Keratinocyte (primary cell): ENCODE measurements around the gene FBLN1.

Source experiments
- EZH2 ChIP-seq: IDR thresholded peaks from one replicate; pipeline ENCODE4 v1.6.1; 2012; ENCODE audit warnings: inconsistent platforms, mild to moderate bottlenecking, low read length, moderate library complexity
- TF ChIP-seq, protein P1 (sequence below), 3 experiments: IDR thresholded peaks in 1 of 3; conservative IDR thresholded peaks in 1 of 3; optimal IDR thresholded peaks in 1 of 3; 2 replicates in 2 of 3; 3 replicates in 1 of 3; pipeline versions ENCODE3 to v1.5.1; 2011; ENCODE audit warnings: low read length in 3 of 3, mild to moderate bottlenecking in 3 of 3, moderate library complexity in 2 of 3, control low read depth in 1 of 3, inconsistent platforms in 1 of 3; ENCODE audit not compliant: insufficient read depth in 2 of 3; ENCODE audit errors: extremely low read depth in 1 of 3

DNA sequence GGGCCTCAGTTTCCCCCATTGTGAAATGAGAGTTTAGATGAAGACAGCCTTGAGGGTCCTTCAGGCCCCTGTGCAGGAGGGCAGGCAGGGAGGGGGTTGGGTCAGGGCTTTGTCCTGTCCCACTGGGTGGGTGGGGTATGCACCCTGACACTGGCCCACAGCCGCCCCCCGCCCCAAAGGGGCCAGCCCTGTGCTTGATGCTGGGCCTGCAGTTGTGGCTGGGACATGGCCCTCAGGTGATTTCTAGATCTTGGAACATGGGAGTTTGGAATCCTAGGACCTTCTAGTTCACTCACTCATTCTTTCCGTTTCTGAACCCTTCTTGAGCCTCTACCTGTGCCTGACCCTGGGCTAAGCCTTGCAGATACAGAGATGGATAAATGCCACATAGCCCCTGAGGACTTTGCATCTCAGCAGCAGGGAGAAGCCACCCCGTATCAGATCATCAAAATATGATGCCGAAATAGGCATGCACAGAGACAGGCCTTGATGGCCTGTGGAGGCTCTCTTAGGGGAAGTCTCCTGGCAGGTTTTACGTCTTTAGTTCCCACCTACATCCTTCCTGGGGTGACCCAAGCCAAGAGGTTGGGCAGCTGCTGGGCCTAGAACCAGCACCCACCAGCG is 76.0 kb downstream of the FBLN1 start:
- TF ChIP-seq, protein P1, sequence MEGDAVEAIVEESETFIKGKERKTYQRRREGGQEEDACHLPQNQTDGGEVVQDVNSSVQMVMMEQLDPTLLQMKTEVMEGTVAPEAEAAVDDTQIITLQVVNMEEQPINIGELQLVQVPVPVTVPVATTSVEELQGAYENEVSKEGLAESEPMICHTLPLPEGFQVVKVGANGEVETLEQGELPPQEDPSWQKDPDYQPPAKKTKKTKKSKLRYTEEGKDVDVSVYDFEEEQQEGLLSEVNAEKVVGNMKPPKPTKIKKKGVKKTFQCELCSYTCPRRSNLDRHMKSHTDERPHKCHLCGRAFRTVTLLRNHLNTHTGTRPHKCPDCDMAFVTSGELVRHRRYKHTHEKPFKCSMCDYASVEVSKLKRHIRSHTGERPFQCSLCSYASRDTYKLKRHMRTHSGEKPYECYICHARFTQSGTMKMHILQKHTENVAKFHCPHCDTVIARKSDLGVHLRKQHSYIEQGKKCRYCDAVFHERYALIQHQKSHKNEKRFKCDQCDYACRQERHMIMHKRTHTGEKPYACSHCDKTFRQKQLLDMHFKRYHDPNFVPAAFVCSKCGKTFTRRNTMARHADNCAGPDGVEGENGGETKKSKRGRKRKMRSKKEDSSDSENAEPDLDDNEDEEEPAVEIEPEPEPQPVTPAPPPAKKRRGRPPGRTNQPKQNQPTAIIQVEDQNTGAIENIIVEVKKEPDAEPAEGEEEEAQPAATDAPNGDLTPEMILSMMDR (optimal IDR thresholded peaks at IDR 0.05 in 1 of 3, IDR thresholded peaks at IDR 0.05 in 1 of 3, conservative IDR thresholded peaks at IDR 0.05 in 1 of 3; ENCODE audit: extremely low read depth in 1 of 3, insufficient read depth in 2 of 3, low read length in 3 of 3), result no peak
- no peak for TF ChIP-seq EZH2
